BJ (cell line): ENCODE results near the gene PTGDR2. TPM values are rescaled to one million over a fixed set of nuclear protein-coding genes. Genes with fewer than 3 reads are reported as not detected.

Source experiments
- CTCF ChIA-PET: fragments of 350-600 bp; formaldehyde crosslinking; extraction: SDS; loops from one replicate; lab custom pipeline; 2021; ENCODE audit warnings: antibody characterized with exemption, inconsistent platforms; lab: Yijun Ruan, JAX
- POLR2A ChIA-PET: fragments of 300-600 bp; sonication (Branson Sonifier 250); formaldehyde crosslinking; extraction: SDS; loops from one replicate; lab custom pipeline; 2021; ENCODE audit warnings: antibody characterized with exemption; lab: Charles Lee
- DNase-seq: peaks from one replicate; pipeline ENCODE4 v3.0.0-alpha.2; 2011; ENCODE audit warnings: low read depth
- H3K27me3 ChIP-seq: 2 replicates; pipeline ENCODE4 v1.6.0; 2011; ENCODE audit warnings: low read length; ENCODE audit not compliant: control insufficient read depth, insufficient read depth
- H3K36me3 ChIP-seq: 2 replicates; pipeline ENCODE4 v1.5.1; 2011; ENCODE audit warnings: low read length; ENCODE audit not compliant: control insufficient read depth, insufficient read depth
- H3K4me3 ChIP-seq: 2 replicates; pipeline ENCODE4 v1.5.1; 2011; ENCODE audit warnings: low read depth, mild to moderate bottlenecking, control low read depth, low read length
- CTCF ChIP-seq: IDR thresholded peaks from 2 replicates; pipeline ENCODE4 v1.5.1; 2011; ENCODE audit warnings: low read depth, mild to moderate bottlenecking, control low read depth, inconsistent platforms, low read length, moderate library complexity; ENCODE audit not compliant: insufficient read depth
- polyA plus RNA-seq: library from polyadenylated mRNA; depleted of rRNA; stranded (reverse); fragments of >200 nt; gene quantifications from 2 replicates; pipeline ENCODE4 v1.2.3, GENCODE V29; 2011

The PTGDR2 gene
- polyA plus RNA-seq, 1 experiment: 0.02 TPM

- H3K27me3 ChIP-seq: peaks cover 1% of the 10 kb centered on the region
- ChIA-PET CTCF (interaction anchor here (0.7 to 1.0 kb wide), 3 partner anchors 20 to 26 kb away, joined by 3 read pairs; no protein-coding TSS in a partner anchor), POLR2A (no interaction called here)
- no peak overlapping the region for H3K4me3 ChIP-seq
- H3K36me3 ChIP-seq: no peaks in the 10 kb centered on the region
- TF ChIP-seq CTCF: no peak
- DNase-seq: no peak
Measured at GRCh38 chr11:60810569-60810968, 45.2 kb downstream of the PTGDR2 start.

- POLR2A ChIA-PET: no interaction called here
- CTCF ChIA-PET: interaction anchor here (0.7 to 1.0 kb wide), 3 partner anchors 21 to 27 kb away, joined by 3 read pairs; no protein-coding TSS in a partner anchor
- Histone ChIP-seq H3K4me3 (no peak overlapping the region), H3K36me3 (no peaks in the 10 kb centered on the region), H3K27me3 (peaks cover 1% of the 10 kb centered on the region)
- no peak for DNase-seq
- TF ChIP-seq CTCF: no peak
Measured at GRCh38 chr11:60810151-60810550, 45.6 kb downstream of the PTGDR2 start.

- DNase-seq: no peak
- Histone ChIP-seq H3K36me3 (no peaks in the 10 kb centered on the region), H3K4me3 (no peak overlapping the region), H3K27me3 (peaks cover 1% of the 10 kb centered on the region)
- ChIA-PET CTCF (interaction anchor here (0.7 to 1.0 kb wide), 2 partner anchors 21 to 22 kb away, joined by 3 read pairs; no protein-coding TSS in a partner anchor), POLR2A (no interaction called here)
- TF ChIP-seq CTCF: no peak
Measured at GRCh38 chr11:60809691-60810090, 46.1 kb downstream of the PTGDR2 start.

GRCh38 chr11:60809249-60809648, 46.5 kb downstream of the PTGDR2 start:
- no peak for TF ChIP-seq CTCF
- DNase-seq: no peak
- CTCF ChIA-PET: no interaction called here
- H3K27me3 ChIP-seq: peaks cover 1% of the 10 kb centered on the region
- H3K36me3 ChIP-seq: no peaks in the 10 kb centered on the region
- POLR2A ChIA-PET: no interaction called here
- no peak overlapping the region for H3K4me3 ChIP-seq

- DNase-seq: no peak
- POLR2A ChIA-PET: no interaction called here
Measured at GRCh38 chr11:60803273-60803936, 52.3 kb downstream of the PTGDR2 start.

More at GRCh38 chr11:60803273-60803936, 52.3 kb downstream of the PTGDR2 start:
- no peak overlapping the region for H3K4me3 ChIP-seq
- TF ChIP-seq CTCF: no peak
- no peaks in the 10 kb centered on the region for H3K36me3 ChIP-seq
- CTCF ChIA-PET: interaction anchor here (0.6 to 1.8 kb wide), 3 partner anchors 22 to 28 kb away, joined by 4 to 6 read pairs (median 4); no protein-coding TSS in a partner anchor
- peaks cover 5% of the 10 kb centered on the region for H3K27me3 ChIP-seq
